Raji (cell line): ENCODE data around the gene FSCN2.

ENCODE experiments used
- POLR2A ChIP-seq: IDR thresholded peaks from 2 replicates; pipeline ENCODE4 v1.6.1; 2011; ENCODE audit warnings: low read depth, low read length, control low read depth; ENCODE audit not compliant: insufficient read depth

Gene FSCN2

GRCh38 chr17:81578038-81578441 is 49.9 kb downstream of the FSCN2 start:
- TF ChIP-seq POLR2A: no peak

GRCh38 chr17:81578561-81579225 is 50.5 kb downstream of the FSCN2 start:
- no peak for TF ChIP-seq POLR2A

DNA sequence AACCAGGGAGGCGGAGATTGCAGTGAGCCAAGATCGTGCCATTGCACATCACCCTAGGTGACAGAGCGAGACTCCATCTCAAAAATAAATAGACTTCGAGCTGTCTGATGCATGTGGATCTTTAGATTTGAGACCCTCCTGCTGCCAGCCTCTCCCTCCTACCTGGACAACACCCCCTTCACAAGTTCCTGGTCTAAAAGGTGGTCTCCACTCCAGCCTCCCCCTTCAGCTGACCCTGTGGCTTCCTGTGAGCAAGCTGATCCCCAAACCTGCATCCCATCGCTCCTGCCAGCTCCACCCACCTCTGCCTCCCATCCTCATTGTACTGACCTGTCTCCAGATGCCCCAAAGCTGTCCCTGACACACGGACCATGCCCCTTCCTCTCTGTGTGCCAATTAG is 51.1 kb downstream of the FSCN2 start:
- no peak for TF ChIP-seq POLR2A

DNA sequence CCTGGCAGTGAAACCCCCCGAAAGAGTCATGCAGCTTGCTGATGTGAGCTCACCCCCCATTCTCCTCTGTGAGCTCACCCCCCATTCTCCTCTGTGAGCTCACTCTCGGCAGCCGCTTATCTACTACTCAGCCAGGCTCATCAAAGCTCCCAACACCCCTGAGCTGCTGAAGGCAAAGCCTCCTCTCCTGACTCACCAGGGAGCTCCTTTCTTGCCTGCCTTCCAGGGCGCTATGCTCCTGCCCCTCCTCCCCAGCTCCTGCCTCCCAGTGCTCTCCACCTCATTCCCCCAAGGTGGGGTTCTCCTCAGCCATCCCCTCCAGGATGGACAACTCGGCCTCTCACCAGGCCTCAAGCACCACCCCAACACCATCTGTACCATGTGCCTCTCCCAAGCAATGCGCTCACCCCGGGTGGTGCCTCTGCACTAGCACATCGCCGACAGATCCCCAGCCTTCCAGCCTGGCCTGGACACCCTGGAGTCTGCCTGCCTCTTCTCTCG is 51.7 kb downstream of the FSCN2 start:
- TF ChIP-seq POLR2A: no peak

DNA sequence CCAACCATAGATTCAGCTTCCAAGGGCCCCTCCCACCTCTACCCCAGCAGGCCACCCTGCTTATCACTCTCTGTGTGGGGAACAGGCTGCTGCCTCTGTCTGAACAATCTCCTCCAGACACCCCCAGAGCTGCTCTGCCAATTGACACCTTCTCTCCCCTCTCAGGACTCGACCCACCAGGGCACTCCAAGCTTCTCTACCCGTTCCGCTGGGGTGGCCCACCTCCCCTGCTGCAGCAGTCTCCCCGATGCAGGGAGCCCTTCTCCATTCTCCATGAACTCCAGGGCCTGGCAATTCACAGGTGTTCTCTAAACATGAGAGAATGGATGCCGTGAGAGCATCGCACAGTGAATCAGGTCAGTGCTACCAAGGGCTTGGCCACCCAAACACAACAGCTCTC is 52.3 kb downstream of the FSCN2 start:
- TF ChIP-seq POLR2A: no peak

- no peak for TF ChIP-seq POLR2A
Measured at GRCh38 chr17:81581758-81582157, 53.6 kb downstream of the FSCN2 start.

DNA sequence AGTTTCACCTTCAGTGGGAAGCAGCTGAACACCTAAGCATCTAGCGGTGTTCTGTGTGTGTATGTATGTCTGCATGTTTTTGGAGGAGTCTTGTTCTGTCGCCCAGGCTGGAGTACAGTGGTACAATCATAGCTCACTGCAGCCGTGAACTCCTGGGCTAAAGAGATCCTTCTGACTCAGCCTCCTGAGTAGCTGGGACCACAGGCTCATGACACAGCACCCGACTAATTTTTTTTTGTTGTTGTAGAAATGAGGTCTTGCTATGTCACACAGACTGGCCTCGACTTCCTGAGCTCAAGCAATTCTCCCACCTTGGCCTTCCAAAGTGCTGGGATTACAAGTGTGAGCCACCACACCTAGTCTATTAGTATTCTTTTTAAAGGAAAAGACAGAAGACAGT is 54.2 kb downstream of the FSCN2 start:
- no peak for TF ChIP-seq POLR2A

DNA sequence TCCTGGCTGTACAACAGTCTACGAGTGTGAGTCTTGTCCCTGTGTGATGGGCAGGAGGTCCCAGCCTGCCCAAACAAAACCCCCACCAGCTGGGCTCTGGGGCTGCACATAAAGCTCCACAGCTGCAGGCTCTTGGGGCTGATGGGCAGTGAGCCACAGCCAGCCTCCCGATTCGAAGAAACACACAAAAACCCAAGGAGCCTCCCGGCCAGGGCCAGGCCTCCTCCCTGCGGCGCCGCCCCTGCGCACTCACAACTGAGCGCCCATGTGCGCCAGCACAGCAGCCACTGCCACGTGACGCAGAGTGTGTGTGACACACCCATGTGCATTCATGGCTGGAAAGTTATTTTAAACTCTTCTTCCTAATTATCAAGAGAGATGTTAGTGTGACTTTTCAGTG is 54.6 kb downstream of the FSCN2 start:
- no peak for TF ChIP-seq POLR2A

DNA sequence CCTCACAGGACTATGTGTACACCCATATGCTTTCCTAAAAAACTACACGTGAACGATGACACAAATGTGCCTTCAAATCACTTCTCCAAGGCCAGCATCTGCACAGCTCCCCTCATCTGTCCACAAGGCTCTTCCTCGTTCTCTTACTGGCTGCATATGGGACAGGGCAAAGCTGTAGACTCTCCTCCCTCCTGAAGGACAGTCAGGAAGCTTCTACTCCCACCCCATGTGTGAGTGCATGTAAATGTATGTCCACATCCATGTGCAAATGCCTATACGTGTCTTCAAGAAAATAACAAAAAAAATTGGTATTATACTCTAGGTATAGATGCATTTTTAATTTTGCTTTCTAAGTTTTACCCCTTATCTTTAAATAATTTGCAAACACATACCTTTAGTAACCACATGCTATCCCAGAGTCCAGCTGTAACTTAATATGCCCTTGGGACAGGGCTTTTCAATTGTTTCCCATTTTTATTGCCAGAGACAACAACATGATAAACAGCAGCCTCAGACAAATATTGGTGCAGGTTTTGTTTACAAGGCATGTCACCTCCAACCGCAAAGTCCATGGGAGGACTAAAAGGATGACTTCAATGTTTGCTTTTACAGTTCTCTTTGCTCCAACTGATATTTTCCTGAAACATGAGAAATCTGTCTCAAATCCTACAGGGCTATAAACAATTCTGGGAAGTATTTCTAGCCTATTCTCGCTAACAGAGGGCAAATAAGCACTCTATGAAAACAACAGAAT is 55.6 kb downstream of the FSCN2 start:
- no peak for TF ChIP-seq POLR2A

DNA sequence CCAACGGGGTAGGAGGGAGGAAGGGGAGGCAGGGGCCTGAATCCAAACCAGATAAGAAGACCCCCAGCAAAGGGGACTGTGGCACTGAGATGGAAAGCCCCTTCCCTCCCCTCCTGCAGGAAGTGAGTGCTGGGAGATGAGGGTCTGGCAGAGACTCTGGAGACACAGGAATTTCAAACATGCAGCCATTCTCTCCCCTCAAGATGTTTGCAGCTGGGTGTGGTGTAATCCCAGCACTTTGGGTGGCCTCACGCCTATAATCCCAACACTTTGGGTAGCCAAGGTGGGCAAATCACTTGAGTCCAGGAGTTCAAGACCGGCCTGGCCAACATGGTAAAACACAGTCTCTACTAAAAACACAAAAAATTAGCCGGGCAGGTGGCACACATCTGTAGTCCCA is 57.9 kb downstream of the FSCN2 start:
- no peak for TF ChIP-seq POLR2A
